ENCODE data around the gene LAMA3. TPM values are rescaled to one million over a fixed set of nuclear protein-coding genes. Genes with fewer than 3 reads are reported as not detected.

The LAMA3 gene
- total and polyA plus RNA-seq, 2 of the 13 experiments (the other 11 are each of a cell fraction or from before 2014, with no cell fraction given) = 0.45 to 2.2 TPM

DNA sequence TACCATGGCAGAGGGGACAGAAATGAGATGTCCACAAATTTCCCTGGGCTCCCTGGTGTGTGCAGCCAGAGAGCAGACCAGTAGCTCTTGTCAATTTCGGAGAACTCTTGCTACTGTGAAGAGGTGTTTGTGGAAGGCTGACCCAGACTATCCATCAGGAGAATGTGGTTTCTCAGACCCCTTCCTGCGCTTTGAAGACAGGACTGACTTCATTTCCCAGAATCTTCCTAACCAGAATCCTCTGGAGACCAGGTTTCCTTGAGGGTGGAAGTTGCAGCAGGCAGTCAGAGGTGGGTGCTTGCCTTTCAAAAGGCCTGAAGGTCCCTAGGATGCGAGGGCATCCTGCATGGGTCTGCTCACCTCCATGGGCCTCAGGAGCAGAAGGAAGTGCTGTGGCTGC, 121.9 kb downstream of the LAMA3 start:
- intact Hi-C loops (cut with micrococcal nuclease; ENCODE audit: unreplicated experiment) (loop anchor here (5.0 kb wide), 1 partner anchor 314 kb away; no protein-coding TSS in a partner anchor), in situ Hi-C loops (cut with HindIII; ENCODE audit: extremely low pct_ligation_motif_present, low pct_unique_long_range_greater_than_20kb) (loop anchor here (5.0 kb wide), 1 partner anchor 189 kb away; no protein-coding TSS in a partner anchor)
- H2AFZ ChIP-seq (ENCODE audit: low read length) = no peak overlapping the region
- H3K4me1 ChIP-seq (ENCODE audit: insufficient read depth, low read length) = no peaks in the 10 kb centered on the region
- no peaks in the 10 kb centered on the region for H3K36me3 ChIP-seq (replicated peaks in 1 of 2; ENCODE audit: control insufficient read depth in 1 of 2, insufficient read depth in 2 of 2, low read length in 2 of 2)
- TF ChIP-seq GLI4 (CRISPR knock-in tag; IDR thresholded peaks at IDR 0.05; ENCODE audit: borderline replicate concordance) (no peak), CCDC6 (CRISPR knock-in tag; IDR thresholded peaks at IDR 0.05) (no peak), TRAFD1 (CRISPR knock-in tag; IDR thresholded peaks at IDR 0.05; ENCODE audit: borderline replicate concordance) (no peak), ZNF841 (CRISPR knock-in tag; IDR thresholded peaks at IDR 0.05; ENCODE audit: borderline replicate concordance) (no peak)
- TF ChIP-seq, protein P1, sequence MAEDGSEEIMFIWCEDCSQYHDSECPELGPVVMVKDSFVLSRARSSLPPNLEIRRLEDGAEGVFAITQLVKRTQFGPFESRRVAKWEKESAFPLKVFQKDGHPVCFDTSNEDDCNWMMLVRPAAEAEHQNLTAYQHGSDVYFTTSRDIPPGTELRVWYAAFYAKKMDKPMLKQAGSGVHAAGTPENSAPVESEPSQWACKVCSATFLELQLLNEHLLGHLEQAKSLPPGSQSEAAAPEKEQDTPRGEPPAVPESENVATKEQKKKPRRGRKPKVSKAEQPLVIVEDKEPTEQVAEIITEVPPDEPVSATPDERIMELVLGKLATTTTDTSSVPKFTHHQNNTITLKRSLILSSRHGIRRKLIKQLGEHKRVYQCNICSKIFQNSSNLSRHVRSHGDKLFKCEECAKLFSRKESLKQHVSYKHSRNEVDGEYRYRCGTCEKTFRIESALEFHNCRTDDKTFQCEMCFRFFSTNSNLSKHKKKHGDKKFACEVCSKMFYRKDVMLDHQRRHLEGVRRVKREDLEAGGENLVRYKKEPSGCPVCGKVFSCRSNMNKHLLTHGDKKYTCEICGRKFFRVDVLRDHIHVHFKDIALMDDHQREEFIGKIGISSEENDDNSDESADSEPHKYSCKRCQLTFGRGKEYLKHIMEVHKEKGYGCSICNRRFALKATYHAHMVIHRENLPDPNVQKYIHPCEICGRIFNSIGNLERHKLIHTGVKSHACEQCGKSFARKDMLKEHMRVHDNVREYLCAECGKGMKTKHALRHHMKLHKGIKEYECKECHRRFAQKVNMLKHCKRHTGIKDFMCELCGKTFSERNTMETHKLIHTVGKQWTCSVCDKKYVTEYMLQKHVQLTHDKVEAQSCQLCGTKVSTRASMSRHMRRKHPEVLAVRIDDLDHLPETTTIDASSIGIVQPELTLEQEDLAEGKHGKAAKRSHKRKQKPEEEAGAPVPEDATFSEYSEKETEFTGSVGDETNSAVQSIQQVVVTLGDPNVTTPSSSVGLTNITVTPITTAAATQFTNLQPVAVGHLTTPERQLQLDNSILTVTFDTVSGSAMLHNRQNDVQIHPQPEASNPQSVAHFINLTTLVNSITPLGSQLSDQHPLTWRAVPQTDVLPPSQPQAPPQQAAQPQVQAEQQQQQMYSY (CRISPR knock-in tag; IDR thresholded peaks at IDR 0.05) = no peak
- TF ChIP-seq, protein P2, sequence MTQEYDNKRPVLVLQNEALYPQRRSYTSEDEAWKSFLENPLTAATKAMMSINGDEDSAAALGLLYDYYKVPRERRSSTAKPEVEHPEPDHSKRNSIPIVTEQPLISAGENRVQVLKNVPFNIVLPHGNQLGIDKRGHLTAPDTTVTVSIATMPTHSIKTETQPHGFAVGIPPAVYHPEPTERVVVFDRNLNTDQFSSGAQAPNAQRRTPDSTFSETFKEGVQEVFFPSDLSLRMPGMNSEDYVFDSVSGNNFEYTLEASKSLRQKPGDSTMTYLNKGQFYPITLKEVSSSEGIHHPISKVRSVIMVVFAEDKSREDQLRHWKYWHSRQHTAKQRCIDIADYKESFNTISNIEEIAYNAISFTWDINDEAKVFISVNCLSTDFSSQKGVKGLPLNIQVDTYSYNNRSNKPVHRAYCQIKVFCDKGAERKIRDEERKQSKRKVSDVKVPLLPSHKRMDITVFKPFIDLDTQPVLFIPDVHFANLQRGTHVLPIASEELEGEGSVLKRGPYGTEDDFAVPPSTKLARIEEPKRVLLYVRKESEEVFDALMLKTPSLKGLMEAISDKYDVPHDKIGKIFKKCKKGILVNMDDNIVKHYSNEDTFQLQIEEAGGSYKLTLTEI (CRISPR knock-in tag; conservative IDR thresholded peaks at IDR 0.05) = no peak
- TF ChIP-seq, protein P3, sequence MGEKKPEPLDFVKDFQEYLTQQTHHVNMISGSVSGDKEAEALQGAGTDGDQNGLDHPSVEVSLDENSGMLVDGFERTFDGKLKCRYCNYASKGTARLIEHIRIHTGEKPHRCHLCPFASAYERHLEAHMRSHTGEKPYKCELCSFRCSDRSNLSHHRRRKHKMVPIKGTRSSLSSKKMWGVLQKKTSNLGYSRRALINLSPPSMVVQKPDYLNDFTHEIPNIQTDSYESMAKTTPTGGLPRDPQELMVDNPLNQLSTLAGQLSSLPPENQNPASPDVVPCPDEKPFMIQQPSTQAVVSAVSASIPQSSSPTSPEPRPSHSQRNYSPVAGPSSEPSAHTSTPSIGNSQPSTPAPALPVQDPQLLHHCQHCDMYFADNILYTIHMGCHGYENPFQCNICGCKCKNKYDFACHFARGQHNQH (CRISPR knock-in tag; IDR thresholded peaks at IDR 0.05) = no peak
- H3K27ac ChIP-seq (ENCODE audit: extremely low read length, insufficient read depth, low read length) = no peak overlapping the region
- no peak overlapping the region for H3K4me3 ChIP-seq (replicated peaks in 1 of 3; ENCODE audit: insufficient read depth in 1 of 3, low read depth in 2 of 3, low read length in 3 of 3)
- H3K27me3 ChIP-seq (ENCODE audit: control insufficient read depth in 1 of 2, insufficient read depth in 2 of 2, low read length in 2 of 2) = peaks cover 0 to 5% of the 10 kb centered on the region in 2 experiments; a peak in 2 of 5 replicates
- no TSS peak for BruUV-seq (replicated peaks)
- POLR2A ChIA-PET = no interaction called here
- no peaks in the 10 kb centered on the region for H3K79me2 ChIP-seq (ENCODE audit: insufficient read depth, low read length)
- CTCF ChIA-PET (ENCODE audit: low intra/inter-chr PET ratio, low total read pairs) = no interaction called here
- H3K4me2 ChIP-seq (ENCODE audit: low read depth, low read length) = no peak overlapping the region
- DNase-seq (ENCODE audit: low spot score) (no peak), ATAC-seq (no peak), FAIRE-seq (no peak)
- H4K20me1 ChIP-seq (ENCODE audit: insufficient read depth, low read length) = no peaks in the 10 kb centered on the region
- no peaks in the 10 kb centered on the region for H3K9me3 ChIP-seq (ENCODE audit: low read length)
- no peak overlapping the region for H3K9ac ChIP-seq (ENCODE audit: insufficient read depth, low read depth, low read length)
- WGBS (ENCODE audit: low lambda C conversion rate) = 17% methylated on average over 1 of the region's 3 CpGs
